NCI-H2196 (cell line): ENCODE measurements around the gene NME4.

ENCODE experiments used
- DNase-seq: peaks from one replicate; lab custom pipeline; 2025; ENCODE audit not compliant: unreplicated experiment; lab: John Stamatoyannopoulos, UW

Gene NME4

GRCh38 chr16:425082-425718 is 28.2 kb downstream of the NME4 start, which contains the start of gene RAB11FIP3:
Gene RAB11FIP3, plus strand, starts transcription at chr16:425649. Its CDS starts 358 bp downstream, at chr16:426007.
- DNase-seq: peak; percentile 73

GRCh38 chr16:425740-426114 is 28.7 kb downstream of the NME4 start:
- no peak for DNase-seq

- no peak for DNase-seq
Measured at GRCh38 chr16:426115-426905, 29.3 kb downstream of the NME4 start.

- no peak for DNase-seq
Measured at GRCh38 chr16:426906-427249, 29.9 kb downstream of the NME4 start.

GRCh38 chr16:427250-427649 is 30.3 kb downstream of the NME4 start:
- DNase-seq: no peak

- DNase-seq: no peak
Measured at GRCh38 chr16:430904-431303, 33.9 kb downstream of the NME4 start.

GRCh38 chr16:440627-441026 is 43.6 kb downstream of the NME4 start:
- DNase-seq: peak; percentile 65

- no peak for DNase-seq
Measured at GRCh38 chr16:441447-441846, 44.4 kb downstream of the NME4 start.

- DNase-seq: no peak
Measured at GRCh38 chr16:442976-443375, 46.0 kb downstream of the NME4 start.

GRCh38 chr16:444027-444426 is 47.0 kb downstream of the NME4 start:
- DNase-seq: no peak

GRCh38 chr16:445566-445965 is 48.6 kb downstream of the NME4 start:
- DNase-seq: no peak
